Jurkat, Clone E6-1 (cell line): ENCODE results near the gene NUP54.

Source experiments
- DNase-seq: peaks from one replicate; pipeline ENCODE4 v3.0.0-alpha.2; 2011; ENCODE audit warnings: low read depth, low spot score
- H3K4me3 ChIP-seq: 2 replicates; pipeline ENCODE4 v1.5.1; 2011; ENCODE audit warnings: mild to moderate bottlenecking, low read length, control low read depth, moderate library complexity

The NUP54 gene

GRCh38 chr4:76155979-76156378, 7.8 kb upstream of the NUP54 start:
- H3K4me3 ChIP-seq, result no peak overlapping the region
- DNase-seq, result no peak

- DNase-seq, result no peak
- H3K4me3 ChIP-seq, result no peak overlapping the region
These were observed 5.2 kb upstream of the NUP54 start for GRCh38 chr4:76153356-76153755.

GRCh38 chr4:76147454-76148141, 599 bp downstream of the NUP54 start:
- H3K4me3 ChIP-seq, result peak overlapping the region; percentile 92
- peak; percentile 14 for DNase-seq

- H3K4me3 ChIP-seq, result no peak overlapping the region
- no peak for DNase-seq
These were observed 3.7 kb downstream of the NUP54 start for GRCh38 chr4:76144546-76144945.

- no peak for DNase-seq
- no peak overlapping the region for H3K4me3 ChIP-seq
These were observed 7.0 kb downstream of the NUP54 start for GRCh38 chr4:76141241-76141640.

GRCh38 chr4:76127754-76128153, 20.4 kb downstream of the NUP54 start:
- H3K4me3 ChIP-seq, result no peak overlapping the region
- DNase-seq, result no peak

GRCh38 chr4:76125816-76126215, 22.4 kb downstream of the NUP54 start:
- no peak overlapping the region for H3K4me3 ChIP-seq

GRCh38 chr4:76120199-76120598, 28.0 kb downstream of the NUP54 start:
- H3K4me3 ChIP-seq, result no peak overlapping the region
- DNase-seq, result no peak

More at GRCh38 chr4:76125816-76126215, 22.4 kb downstream of the NUP54 start:
- DNase-seq, result no peak

GRCh38 chr4:76117536-76117935, 30.7 kb downstream of the NUP54 start:
- H3K4me3 ChIP-seq, result no peak overlapping the region
- DNase-seq, result no peak

- no peak for DNase-seq
- H3K4me3 ChIP-seq, result no peak overlapping the region
These were observed 31.4 kb downstream of the NUP54 start for GRCh38 chr4:76116821-76117220.

GRCh38 chr4:76108467-76109181, 39.6 kb downstream of the NUP54 start:
- H3K4me3 ChIP-seq, result no peak overlapping the region
- peak; percentile 16 for DNase-seq

- H3K4me3 ChIP-seq, result no peak overlapping the region
- no peak for DNase-seq
These were observed 41.8 kb downstream of the NUP54 start for GRCh38 chr4:76106442-76106841.

GRCh38 chr4:76105652-76106051, 42.5 kb downstream of the NUP54 start:
- H3K4me3 ChIP-seq, result no peak overlapping the region
- DNase-seq, result no peak

- no peak overlapping the region for H3K4me3 ChIP-seq
- DNase-seq, result no peak
These were observed 52.1 kb downstream of the NUP54 start for GRCh38 chr4:76096076-76096475.

GRCh38 chr4:76095568-76095967, 52.6 kb downstream of the NUP54 start:
- H3K4me3 ChIP-seq, result no peak overlapping the region
- DNase-seq, result no peak

GRCh38 chr4:76091052-76091451, 57.1 kb downstream of the NUP54 start:
- no peak overlapping the region for H3K4me3 ChIP-seq
- no peak for DNase-seq

- H3K4me3 ChIP-seq, result no peak overlapping the region
- DNase-seq, result no peak
These were observed 57.9 kb downstream of the NUP54 start for GRCh38 chr4:76090241-76090691.

GRCh38 chr4:76088719-76089118, 59.5 kb downstream of the NUP54 start:
- no peak for DNase-seq
- no peak overlapping the region for H3K4me3 ChIP-seq

- no peak overlapping the region for H3K4me3 ChIP-seq
- peak; percentile 28 for DNase-seq
These were observed 61.0 kb downstream of the NUP54 start for GRCh38 chr4:76087007-76087769.

- H3K4me3 ChIP-seq, result no peak overlapping the region
- no peak for DNase-seq
These were observed 63.7 kb downstream of the NUP54 start for GRCh38 chr4:76084542-76084941.
